ENCODE data around the gene NSL1.

Gene NSL1

DNA sequence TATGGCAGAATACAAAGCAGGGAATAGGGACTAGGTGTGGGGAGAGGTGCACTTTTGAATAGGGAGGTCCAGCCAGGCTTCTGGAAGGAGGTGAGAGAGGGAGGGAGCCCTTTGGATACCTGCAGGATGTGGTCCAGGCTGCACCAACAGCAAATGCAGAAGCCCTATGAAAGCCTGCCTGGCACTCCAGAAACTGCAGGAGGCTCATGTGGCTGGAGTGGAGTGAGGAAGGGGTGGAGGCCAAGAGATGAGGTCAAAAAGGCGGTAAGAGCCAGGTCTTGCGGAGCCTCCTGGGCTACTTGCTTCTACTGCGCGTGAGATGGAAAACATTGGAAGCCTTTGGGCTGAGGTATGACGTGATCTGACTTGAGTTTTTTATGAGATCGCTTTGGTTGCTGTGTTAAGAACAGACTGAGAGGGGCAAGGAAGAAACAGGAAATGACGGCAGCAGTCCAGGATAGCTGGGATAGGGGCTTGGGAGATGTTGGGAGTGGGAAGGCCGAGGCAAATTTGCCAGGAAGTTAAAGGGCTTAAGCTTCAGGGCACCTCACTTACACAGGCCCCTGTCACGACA, 87.5 kb downstream of the NSL1 start:
- no peak for DNase-seq (ENCODE audit: low read depth, low spot score)

DNA sequence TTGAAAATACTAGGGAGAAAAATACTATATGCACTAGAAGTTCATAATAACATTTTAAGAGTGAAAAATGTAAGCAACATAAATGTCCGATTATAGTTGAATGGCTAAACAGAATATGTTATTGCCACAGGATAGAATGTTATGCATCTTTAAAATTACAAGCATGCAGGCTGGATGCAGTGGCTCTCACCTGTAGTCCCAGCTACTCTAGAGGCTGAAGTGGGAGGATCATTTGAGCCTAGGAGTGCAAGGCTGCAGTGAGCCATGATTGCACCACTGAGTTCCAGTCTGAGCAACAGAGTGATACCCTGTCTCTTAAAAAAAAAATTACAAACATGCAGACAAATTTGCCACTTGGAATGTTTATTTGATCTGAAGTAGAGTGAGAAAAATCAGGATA, 88.9 kb downstream of the NSL1 start:
- no peak for DNase-seq (ENCODE audit: low read depth, low spot score)

DNA sequence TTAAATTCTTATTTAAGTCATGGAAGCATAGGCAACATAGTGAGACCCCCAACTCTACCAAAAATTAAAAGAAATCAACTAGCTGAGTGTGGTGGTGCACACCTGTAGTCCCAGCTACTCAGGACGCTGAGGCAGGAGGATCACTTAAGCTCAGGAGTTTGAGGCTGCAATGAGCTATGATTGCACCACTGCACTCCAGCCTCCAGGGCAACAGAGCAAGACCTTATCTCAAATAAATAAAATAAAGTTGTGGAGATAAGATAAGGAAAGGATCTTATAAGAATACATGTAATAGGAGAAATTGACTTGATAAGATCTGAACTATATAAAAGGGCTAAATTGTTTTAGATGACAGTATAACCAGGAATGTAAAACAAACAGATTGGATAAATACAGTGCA, 89.7 kb downstream of the NSL1 start:
- DNase-seq (ENCODE audit: low read depth, low spot score), result no peak

DNA sequence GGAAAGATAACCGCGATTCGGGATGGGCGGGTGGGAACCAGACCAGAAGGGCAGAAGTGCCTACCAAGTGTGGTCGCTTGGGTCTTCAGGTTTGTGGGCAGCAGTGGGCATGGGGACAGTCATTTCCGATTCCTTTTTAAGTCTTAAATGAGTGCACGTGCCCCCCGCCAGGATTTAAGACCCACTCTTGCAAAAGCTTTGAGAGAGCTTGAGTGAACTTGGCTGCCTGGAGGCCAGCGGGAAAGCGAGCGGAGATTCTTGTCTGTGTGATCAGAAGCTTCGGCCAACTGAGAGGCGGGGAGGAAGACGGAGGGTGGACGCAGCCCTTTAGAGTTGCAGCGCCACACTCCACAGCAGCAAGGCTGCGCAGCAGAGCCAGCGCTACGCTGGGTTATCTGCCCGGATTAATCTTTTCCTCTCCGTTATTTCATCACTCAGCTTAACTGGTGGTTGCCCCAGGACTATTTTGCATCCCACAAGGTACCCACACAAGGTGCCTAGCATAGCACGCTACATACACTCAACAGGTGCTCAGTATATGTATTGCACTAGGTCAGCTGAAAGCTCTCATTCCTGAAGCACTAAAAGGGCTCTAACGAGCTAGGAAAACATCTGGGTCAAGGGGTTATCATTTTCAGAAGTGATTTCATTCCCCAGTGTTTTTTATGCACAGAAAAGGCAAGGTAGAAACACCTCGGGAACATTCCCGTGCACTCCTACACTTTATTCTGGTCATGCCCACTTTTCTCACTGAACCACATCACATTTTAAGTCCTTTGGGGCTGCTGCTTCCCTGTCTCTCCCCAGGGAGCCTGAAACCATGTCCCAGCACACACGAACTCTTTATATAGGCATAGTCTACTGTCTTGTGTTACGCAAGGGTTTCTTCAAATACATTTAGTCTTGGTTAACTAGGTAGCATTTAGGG, 90.4 kb downstream of the NSL1 start:
- peak; percentile 23 for DNase-seq (ENCODE audit: low read depth, low spot score)

DNA sequence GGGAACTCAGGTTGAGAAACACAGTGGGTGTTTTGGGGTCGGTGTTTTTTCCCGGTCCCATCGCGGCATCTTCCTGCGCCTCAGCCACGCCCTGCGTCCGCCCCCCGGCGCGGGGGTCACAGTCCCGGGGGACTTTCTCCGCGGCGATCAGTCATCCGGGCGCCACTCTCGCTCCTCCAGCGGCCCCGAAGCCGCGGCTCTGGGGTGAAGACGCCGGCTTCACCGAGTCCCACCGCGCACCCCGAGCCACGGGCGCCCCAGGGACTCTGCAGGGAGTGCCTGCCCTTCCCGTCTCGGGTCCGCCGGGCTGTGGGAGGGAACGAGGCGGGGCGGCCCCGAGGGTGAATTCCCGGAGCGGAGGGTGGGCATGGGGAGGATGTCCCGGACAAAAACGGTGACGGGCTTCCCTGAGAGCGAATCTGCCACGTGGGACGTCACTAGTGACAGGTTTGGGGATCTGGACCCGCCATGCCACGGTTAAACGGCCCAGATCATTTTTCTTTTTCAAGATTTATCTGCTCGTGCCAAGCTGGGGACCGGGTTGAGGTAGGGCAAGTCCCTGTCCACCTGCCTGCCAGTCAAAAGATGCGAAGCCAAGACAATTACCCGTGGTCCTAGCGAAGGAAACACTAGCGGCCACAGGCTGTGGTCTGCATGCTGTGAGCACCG, 91.2 kb downstream of the NSL1 start:
- DNase-seq (ENCODE audit: low read depth, low spot score), result no peak

DNA sequence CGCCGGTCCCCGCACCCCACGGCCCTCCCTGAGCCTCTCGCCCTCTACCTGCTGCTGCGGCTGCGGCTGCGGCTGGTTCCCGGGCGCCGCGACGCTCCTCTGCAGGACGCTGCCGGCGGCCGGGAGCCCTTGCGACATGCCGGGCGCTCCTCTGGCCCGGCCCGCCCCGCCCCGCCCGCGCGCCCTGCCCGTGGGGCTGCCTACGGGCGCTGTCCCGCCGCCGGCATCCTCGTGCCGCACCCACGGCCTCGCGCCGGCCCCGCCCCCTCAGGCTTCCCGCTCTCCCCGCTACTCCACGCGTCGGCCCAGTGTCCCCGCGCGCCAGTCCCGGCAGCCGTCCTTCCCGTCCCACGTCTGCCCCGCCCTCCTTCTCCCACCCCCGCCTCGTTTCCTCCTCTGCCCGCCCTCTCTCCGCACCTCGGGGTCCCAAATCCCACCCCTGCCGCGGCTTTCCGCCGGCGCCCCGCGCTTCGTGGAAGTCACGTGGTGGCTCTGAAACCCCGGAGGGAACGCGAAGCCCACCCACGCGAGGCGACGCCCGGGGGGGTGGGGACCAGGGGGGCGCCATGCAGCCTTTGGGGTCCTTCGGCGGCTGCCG, 91.9 kb downstream of the NSL1 start, which contains the start of gene BATF3:
BATF3 (minus strand) TSS at position 216 of the 598 bp plus-strand sequence; CDS start at position 138, 78 bp downstream.
- no peak for DNase-seq (ENCODE audit: low read depth, low spot score)

DNA sequence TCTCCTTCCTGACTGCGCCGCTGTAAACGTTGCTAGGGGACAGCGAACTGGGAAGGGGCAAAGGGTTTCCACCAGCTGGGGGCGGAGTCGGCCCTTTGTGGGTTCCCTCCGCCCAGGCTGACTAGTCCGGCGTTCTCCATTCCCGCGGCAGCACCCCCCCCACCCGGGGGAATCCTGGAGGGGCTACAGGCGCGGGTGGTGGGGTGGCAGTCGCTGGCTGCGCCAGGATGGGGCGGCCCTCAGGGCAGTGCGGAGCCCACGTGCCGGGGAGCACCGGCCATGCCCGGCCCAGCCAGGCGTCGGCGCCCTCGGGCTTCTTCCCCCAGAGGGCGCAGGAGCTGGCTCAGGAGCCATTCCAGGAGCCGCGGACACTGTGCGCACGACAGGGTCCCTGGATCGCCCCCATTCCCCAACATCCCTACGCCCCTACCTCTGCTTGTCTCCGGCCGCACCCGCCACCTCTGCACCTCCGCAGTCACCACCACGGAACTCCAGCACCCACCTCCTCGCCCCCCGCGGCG, 92.4 kb downstream of the NSL1 start:
- DNase-seq (ENCODE audit: low read depth, low spot score), result peak; percentile 40

DNA sequence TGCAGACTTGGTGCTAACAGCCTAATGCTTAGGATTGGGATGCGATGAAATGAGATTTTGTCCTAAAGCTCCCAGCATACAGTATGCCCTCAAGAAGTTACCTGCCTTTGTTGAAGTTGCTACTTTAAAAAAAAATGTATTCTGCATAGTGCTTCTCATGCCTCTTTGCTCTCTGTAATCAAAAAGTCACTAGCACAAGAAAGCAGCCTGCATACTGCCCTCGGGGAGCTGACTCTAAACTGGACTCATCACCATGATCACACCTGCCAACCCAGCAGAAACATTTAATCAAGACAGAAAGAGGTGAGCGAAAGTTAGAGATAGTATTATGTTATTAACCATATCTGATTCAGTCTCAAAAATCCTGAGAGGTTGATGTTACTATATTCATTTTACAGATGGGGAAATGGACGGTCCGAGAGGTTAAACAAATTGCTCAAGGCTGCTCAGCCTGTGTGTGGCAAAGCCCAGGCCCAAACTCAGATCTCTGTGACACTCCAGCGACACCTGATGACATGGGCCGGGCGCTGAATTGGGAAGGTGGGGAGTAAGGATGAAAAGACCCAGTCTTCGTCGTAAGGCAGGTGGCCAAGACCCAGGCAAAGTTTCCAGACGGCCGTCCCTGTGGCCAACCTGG, 93.0 kb downstream of the NSL1 start:
- no peak for DNase-seq (ENCODE audit: low read depth, low spot score)

DNA sequence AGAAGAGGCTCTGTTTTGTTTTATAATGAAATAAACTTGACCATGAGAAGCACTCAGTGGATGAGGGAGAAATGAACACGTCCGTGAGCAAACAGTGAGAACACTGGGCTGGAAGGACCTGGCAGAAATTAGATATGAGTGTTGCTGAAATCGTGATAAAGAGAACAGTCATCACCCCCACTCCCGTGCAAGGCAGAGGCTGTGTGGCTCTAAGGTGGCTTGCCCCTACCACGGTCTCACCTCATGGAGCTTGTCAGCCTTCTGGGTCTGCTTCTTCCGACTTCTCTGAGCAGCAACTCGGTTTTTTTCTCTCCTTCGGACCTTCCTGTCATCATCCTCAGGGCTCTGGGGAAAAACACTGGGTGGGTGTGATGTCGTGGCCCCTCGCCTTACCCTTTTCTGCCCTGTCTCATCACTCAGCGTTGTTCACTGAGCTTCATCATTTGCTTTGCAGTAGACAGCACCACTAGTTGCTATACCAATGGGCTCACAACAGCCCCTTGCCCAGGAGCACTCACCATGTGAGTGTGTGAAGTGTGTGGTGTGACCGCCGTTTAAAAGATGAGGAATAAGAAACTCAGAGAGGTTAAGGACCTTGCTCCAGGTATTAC, 94.8 kb downstream of the NSL1 start:
- no peak for DNase-seq (ENCODE audit: low read depth, low spot score)

DNA sequence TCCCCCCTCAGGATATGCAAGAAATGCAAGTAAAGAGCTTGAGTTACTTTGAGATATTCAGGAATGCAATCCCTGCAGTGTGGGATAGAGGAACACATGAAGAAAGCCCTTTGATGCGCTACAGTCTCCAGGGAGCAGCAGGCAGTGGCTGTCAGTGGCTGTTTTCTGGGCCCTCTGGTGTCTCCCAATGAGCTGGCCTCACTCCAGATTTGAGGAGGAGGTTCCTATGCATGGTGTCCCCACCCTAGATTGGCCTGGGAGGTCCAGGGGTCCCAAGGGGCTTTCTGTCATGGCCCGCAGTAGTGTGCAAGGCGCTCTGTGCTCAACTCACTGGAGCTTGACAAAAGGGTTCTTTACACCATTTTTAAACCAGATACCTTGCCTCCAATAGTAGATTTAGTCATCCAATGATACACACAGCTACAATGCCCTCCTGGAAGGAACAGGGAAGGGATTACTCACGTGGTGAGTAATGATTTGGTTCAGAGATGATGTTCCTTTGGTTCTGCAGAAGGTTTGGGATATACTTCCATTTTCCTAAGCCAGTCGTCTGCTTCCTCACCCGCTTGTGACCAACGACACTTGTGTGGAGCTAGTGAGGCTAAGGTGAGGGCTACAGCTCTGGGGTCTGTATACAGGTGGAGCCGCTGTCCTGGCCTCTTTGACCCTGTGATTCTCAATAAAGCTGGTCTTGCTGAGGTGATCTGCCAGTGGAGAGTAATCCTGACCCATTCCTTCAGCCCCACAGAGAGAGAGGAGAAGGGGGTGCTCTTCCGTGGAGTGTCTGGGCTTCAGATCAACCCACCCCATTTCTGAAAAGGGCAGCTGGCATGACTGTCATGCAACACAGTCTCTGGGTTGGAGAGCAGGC, 98.6 kb downstream of the NSL1 start:
- DNase-seq (ENCODE audit: low read depth, low spot score), result no peak

DNA sequence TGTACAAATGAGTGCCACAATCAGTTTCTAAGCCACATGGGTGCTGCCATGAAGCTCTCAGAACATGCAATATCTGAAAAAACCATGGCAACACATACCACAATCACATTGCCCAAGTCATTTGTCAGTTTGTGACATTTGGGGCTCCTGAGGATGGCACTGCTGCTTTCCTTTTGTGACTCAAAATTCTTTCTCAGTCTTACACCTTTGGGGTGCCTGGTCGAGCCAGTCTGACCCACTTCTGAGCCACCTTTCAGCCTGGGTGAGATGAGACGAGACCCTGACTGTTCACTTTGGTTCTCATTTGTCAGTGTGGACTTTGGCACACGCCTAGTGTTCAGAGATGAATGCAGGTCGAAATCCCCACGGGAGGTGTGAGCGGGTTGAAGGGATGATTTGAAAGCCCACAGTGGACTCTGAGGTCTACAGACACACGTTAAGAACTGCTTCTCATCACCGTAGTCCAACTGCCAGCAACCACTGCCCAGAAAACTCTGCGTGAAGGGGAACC, 100.0 kb downstream of the NSL1 start:
- DNase-seq (ENCODE audit: low read depth, low spot score), result no peak

DNA sequence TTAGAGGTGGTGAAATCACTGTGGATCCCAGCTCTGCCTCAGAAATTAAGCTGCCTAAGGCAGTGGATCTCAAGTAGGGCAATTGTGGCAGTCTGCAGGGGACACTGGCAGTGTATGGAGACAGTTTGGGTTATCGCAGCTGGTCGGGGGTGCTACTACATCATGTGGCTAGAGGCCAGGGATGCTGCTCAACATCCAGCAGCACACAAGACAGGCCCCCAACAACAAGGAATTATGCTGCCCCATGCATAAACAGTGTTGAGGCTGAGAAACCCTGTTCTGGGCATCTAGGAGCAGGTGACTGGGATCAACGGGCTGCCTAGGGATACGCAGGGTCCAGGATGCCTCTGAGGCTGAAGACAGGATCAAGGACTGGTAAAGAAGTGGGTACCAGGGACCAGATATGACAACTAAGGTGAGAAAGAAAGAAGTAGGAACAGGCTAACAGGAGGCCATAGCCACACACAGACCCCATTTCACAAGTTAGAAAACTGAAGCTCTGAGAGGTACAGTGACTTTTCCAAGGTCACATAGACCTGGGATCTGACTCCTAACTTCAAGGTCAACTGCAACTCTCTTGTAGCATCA, 100.7 kb downstream of the NSL1 start:
- DNase-seq (ENCODE audit: low read depth, low spot score), result no peak

DNA sequence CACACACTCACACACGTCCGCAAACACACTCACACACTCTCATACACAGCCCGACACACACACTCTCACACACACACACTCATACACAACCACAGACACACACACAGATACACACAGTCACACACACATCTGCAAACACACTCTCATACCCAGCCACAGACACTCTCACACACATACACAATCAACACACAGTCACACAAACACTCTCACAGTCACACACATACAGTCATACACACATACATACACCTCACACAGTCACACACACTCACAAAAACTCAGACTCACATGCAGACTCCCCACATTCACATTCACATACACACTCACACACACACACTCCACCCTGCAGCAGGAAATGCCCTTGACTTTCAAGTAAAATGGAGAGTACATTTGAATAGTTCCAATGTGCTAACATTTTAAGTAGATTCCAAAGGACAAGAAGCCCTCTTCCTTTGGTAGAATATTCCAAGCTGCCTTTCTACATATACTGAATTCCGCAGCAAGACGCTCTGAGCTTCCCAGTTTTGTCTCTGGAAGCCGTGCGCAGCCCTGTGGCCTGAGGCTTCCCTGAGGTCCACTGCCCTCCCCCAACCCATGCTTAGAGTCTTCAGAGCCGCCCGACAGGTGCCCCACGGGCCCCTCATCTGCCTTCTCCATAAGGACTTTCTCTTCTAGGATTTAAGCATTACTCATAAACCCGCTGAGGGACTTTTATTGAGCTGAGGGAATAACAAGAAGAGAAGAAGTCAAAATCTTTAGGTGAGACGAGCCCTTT, 101.6 kb downstream of the NSL1 start:
- DNase-seq (ENCODE audit: low read depth, low spot score), result no peak

DNA sequence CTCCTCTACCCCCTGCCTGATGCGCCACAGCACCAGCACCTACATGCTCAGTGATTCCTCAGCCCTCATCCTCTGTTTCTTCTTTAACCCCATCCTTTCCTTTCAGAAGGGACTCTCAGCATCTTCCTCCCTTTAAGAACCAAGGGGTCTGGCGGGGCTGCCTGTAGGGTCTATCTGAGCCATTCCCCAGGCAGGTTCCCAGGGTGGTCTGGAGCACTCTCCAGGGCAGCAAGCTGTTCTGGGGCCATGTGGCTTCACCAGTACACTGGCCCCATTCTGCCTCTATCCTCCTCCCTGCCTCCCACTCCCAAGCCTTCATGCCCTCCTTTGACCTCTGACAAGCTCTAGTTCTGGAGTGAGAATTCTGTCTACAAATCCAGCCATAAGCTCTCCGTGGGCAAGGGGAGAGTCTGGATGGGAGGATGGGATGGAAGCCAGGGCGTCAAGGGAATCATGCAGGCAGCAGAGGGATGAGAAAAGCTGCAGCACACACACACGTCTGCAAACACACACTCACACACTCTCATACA, 102.3 kb downstream of the NSL1 start:
- no peak for DNase-seq (ENCODE audit: low read depth, low spot score)

DNA sequence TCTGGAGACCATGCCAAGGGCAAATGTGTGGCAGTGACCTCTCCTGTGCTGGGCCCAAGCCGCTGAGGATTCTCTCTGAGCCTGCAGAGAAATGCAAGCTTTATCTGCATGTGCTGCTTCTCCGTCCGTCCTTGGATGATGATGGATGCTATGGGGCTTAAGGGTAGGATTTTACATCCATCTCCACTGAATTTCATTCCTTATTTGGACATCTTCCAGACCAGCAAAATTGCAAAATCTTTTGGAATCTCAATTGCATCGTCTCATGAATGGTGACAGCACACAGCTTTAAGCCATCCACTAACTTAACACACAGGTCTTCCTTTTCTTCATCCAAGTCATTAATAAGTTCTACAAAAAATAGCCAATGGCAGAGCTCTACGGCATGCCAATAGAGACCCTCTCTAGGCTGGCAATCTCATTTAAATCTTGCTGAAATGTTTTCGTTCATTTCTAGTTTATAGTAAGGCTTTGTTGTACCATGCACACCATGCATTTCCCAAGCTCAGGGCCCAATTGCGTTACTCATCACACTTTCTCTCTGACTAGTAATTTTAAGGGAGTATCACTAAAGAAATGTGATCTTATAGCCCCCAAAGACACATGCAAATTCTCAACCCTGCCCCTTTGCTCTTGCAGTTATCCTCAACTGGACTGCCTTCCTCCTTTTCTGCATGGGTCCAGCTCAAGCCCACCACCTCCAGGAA, 103.1 kb downstream of the NSL1 start:
- DNase-seq (ENCODE audit: low read depth, low spot score), result no peak

DNA sequence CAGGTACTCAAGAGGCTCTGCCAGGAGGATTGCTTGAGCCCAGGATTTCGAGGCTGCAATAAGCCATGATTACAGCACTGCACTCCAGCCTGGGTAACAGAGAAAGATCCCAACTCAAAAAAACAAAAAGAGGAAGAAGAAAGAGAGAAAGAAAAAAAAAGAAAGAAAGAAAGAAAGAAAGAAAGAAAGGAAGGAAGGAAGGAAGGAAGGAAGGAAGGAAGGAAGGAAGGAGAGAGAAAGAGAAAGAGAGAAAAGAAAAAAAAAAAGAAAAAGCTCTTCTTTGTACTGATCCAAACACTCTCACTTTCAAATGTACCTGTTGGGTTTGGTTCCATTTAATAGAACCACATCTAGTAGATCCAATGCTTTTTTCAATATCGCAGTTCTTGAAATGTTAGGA, 103.8 kb downstream of the NSL1 start:
- DNase-seq (ENCODE audit: low read depth, low spot score), result no peak

DNA sequence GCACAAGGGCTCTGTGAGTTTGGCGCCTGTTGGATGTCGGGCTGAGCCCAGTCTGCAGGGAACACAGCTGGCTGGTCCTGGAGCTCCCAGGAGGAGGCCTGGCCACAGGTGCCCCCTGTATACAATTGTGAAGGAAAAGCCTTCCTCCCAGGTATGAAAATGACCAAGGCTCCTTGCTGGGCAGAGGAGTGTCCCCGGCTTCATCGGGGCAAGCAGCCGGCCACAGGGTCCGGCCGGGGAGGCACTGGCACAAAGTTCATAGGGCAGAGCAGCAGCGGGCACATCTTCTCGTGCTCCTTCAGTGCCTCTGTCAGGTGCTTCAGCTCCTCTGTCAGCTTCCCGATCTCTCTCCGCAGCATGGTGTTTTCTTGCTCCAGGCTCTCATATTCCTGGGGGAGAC, 105.0 kb downstream of the NSL1 start:
- DNase-seq (ENCODE audit: low read depth, low spot score), result no peak

DNA sequence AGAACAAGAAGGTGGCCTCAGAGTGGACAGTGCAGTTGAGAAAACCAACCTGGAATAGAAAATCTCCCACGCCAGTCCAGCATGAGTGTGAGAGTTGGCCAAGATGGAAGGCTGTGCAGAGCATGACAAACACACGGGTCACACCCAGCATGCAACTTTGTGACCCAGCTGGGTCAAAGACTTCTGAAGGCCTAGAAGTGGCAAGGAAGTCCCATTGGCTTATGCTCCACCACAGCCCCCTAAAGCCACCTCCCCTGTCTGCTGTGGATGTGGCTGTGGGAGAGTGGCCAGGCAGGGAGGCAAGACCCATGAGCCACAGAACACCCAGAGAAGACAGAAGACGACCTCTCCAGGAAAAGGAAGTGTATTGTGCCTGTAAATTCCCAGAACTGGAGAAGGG, 105.5 kb downstream of the NSL1 start:
- no peak for DNase-seq (ENCODE audit: low read depth, low spot score)

Data from iPS DF 19.7 (cell line).